ENCODE data around the gene MGAT3.

The MGAT3 gene

DNA sequence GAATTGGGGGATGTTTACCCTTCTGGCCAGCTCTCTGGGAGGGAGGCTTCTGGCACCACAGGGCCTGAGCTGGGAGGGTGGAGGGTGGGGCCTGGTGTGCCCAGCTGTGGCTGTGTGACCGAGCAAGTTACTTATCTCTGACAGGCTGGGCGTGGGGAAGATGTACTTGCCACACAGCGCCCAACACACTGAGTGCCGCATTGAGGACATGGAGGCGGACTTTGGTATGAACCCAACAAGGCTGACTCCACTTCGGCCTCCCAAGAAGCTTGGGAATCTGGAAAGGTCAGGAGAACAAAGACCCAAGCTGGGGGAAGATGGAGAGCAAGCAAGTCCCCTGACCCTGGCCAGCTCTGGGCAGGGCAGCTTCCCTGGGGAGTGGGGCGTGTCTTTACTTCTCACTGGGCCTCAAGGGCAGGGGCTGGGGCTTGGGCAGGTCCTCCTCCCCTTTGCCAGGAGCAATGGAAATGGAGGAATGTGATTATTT is 2.4 kb upstream of the MGAT3 start:
- in situ Hi-C loops (cut with MboI; ENCODE audit: low sequenced_read_pairs, unreplicated experiment), result no loop called here
- TF ChIP-seq, protein P1, sequence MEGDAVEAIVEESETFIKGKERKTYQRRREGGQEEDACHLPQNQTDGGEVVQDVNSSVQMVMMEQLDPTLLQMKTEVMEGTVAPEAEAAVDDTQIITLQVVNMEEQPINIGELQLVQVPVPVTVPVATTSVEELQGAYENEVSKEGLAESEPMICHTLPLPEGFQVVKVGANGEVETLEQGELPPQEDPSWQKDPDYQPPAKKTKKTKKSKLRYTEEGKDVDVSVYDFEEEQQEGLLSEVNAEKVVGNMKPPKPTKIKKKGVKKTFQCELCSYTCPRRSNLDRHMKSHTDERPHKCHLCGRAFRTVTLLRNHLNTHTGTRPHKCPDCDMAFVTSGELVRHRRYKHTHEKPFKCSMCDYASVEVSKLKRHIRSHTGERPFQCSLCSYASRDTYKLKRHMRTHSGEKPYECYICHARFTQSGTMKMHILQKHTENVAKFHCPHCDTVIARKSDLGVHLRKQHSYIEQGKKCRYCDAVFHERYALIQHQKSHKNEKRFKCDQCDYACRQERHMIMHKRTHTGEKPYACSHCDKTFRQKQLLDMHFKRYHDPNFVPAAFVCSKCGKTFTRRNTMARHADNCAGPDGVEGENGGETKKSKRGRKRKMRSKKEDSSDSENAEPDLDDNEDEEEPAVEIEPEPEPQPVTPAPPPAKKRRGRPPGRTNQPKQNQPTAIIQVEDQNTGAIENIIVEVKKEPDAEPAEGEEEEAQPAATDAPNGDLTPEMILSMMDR (IDR thresholded peaks at IDR 0.05; ENCODE audit: borderline replicate concordance, control extremely low read depth, extremely low read depth, insufficient read depth, missing control alignments), result no peak
- no peak for DNase-seq (ENCODE audit: low spot score)

DNA sequence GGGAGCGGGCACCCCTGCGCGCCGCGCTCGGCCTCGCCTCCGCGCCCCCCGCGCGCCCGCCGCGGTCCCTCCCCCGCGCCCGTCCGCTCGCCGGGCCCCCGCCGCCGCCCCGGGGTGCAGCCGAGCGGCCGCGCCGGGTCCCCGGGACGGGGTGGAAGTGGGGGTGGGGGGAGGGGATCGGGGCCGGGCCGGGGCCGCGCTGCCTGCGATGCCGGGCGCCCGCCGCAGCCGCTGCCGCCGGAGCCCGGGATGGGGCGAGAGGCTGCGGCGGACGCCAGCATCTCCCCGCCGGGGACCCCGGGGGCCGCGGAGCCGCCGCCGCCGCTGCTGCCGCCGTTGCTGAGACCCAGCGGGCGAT is 365 bp downstream of the MGAT3 start:
- TF ChIP-seq, protein P1 (IDR thresholded peaks at IDR 0.05; ENCODE audit: borderline replicate concordance, control extremely low read depth, extremely low read depth, insufficient read depth, missing control alignments), result no peak
- DNase-seq (ENCODE audit: low spot score), result peak; percentile 72
- in situ Hi-C loops (cut with MboI; ENCODE audit: low sequenced_read_pairs, unreplicated experiment), result no loop called here

DNA sequence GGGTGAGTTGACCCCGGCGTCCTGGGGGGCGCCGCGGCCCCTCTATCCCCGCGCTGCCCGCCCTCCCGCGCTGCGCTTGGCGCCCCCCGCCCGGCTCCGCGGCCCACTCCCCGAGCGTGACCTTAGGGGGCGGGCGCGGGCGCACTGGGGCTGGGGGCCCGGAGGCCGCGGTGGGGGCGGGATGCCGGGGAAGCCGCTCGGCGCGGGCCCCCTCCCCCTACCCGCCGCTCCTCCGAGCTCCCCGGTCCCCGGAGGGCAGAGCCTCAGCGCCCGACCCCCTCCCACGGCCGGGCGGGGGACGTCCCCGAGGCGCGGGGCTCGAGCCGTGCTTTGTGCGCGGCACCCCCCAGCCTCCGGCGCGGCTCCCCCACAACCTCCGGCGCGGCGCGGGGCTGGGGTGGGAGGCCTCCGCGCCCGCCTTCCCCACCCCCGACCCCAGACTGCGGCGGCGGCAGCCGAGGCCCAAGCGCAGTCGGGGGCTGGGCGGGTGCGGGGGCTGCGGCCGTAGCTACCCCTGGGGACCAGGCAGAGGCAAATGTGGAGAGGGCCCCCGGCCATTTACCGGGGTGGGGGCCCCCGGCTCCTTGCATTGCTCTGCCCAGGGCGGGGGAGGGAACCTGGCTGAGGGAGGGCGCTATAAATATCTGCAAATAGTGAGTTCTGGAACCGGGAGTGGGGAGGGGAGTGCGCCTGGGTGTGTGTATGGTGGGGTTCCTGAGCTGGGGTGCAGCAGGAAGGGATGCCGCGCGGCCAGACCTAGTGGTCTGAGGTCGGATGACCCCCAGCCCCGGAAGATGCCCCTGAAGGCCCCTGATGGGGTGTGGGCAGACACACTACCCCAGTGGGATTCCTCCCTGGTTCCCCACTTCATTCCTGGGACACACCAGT is 988 bp downstream of the MGAT3 start:
- TF ChIP-seq, protein P1 (IDR thresholded peaks at IDR 0.05; ENCODE audit: borderline replicate concordance, control extremely low read depth, extremely low read depth, insufficient read depth, missing control alignments), result no peak
- peak; percentile 73 for DNase-seq (ENCODE audit: low spot score)
- in situ Hi-C loops (cut with MboI; ENCODE audit: low sequenced_read_pairs, unreplicated experiment), result no loop called here

DNA sequence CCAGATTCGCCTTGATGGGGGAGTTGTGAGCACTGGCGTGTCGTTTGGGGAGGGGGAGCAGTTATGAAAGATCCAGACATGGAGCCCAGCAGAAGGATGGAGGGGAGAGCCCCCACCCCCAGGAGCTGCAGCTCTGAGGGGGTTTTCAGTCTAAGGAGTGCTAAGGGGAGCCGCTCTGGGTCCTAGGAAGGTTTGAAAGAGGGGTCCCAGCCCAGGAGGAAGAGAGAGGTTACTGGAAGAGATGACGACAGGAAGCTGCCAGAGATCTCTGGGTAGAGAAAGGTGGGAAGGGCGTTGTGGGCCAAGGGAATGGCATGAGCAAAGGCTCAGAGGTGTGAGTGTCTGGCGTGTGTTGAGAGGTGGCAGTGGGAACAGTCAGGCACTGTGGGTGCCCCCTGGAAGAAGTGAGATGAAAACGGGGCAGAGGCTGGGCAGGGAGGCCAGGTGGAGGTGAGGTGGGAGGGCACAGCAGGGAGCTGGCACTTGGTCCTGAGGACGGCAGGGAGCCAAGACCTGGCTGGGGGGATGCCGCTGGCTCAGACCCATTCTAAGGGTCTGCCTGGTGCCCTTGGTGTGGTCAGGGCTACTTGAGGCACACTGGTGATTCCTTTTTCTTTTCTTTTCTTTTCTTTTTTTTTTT is 1.8 kb downstream of the MGAT3 start:
- in situ Hi-C loops (cut with MboI; ENCODE audit: low sequenced_read_pairs, unreplicated experiment), result no loop called here
- DNase-seq (ENCODE audit: low spot score), result no peak
- TF ChIP-seq, protein P1 (IDR thresholded peaks at IDR 0.05; ENCODE audit: borderline replicate concordance, control extremely low read depth, extremely low read depth, insufficient read depth, missing control alignments), result no peak

DNA sequence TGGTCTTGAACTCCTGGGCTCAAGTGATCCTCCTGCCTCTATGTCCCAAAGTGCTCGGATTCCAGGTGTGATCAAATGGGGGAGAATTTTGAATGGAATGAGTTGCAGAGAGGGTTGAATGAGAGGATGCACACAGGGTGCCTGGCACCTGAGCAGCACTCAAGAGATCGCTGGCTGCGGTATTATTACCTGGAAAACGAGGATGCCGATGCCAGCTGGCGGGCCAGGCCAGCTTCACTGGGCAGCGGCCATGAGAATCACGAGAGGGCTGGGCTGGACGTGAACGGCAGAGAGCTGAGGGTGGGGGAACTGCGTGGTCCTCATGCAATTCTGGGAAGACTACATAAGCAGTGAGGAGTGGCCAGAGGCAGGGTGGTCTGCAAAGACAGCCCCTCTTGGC is 2.9 kb downstream of the MGAT3 start:
- TF ChIP-seq, protein P1 (IDR thresholded peaks at IDR 0.05; ENCODE audit: borderline replicate concordance, control extremely low read depth, extremely low read depth, insufficient read depth, missing control alignments), result no peak
- in situ Hi-C loops (cut with MboI; ENCODE audit: low sequenced_read_pairs, unreplicated experiment), result no loop called here
- no peak for DNase-seq (ENCODE audit: low spot score)

DNA sequence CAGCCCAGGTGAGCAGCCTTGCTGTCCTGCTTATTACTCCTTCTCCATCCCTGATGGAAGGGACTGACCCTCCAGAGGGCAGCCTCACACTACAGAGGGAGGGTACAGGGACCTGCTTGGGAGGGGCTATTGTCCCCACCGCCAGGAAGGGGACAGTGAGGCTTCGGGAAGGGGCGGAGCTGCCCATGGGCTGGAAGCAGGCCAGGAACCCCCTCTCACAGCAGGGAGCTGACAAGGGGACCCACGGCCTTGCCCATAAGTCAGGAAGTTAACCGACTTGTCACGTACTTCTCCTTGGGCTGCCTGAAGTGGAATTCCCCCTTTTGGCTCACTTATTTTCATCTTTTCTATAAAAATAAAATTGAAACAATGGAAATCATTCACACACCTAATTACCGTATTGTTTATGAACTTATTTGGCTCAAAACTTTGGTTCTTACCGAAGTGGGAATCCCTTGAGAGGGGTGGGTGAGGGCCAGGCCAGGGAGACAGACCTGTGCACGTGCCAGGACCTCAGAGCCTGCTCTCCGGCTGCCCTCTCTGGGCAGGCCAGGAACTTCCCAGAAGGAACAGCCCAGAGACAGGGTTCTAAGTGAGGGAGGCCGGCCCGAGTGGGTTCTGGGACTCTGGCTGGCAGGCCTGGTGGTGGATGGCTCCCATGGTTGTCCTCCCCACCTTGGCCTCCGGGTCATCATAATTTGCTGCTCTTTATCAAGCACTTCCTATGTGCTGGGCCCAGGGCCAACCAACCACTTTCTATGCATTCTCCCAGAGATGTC is 5.8 kb downstream of the MGAT3 start:
- peak; percentile 68 for DNase-seq (ENCODE audit: low spot score)
- in situ Hi-C loops (cut with MboI; ENCODE audit: low sequenced_read_pairs, unreplicated experiment), result no loop called here
- TF ChIP-seq, protein P1 (IDR thresholded peaks at IDR 0.05; ENCODE audit: borderline replicate concordance, control extremely low read depth, extremely low read depth, insufficient read depth, missing control alignments), result peak; percentile 30

Data from GM13976 (cell line).